HG03135 (cell line): ENCODE measurements around the gene CUBN.

ENCODE experiments used
- ATAC-seq: cut with Tn5 transposase; IDR thresholded peaks from one replicate; pipeline ENCODE4 v1.9.1; 2021; ENCODE audit warnings: mild to moderate bottlenecking, moderate library complexity; ENCODE audit not compliant: unreplicated experiment

Gene CUBN

DNA sequence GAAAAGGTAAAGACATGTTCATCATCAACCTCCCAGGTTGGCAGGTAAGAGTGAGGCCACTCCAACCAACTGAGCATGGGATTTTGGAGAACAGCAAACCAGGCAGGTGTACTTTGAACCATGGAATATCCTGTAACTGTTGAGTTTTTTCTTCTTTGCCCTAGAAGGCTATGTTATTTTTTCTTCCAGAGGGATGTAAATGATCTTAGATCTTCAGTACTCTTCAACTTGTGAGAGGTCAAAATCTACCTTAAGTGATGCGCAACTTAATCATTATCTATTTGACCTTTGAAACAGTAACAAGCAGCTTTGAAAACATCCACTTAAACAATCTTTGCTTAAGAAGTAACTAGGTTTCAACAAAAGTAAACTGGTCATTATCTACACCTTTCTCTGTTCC lies at the start of gene CUBN:
CUBN (minus strand) TSS at position 71 of the 400 bp plus-strand sequence; CDS start at position 25, 46 bp downstream.
- no peak for ATAC-seq

GRCh38 chr10:17179002-17179401 lies 49.4 kb upstream of the CUBN start:
- ATAC-seq: no peak

GRCh38 chr10:17178006-17178405 lies 48.4 kb upstream of the CUBN start:
- ATAC-seq: no peak

- ATAC-seq: no peak
Observed at GRCh38 chr10:17177014-17177413, 47.4 kb upstream of the CUBN start.

- ATAC-seq: no peak
Observed at GRCh38 chr10:17176091-17176490, 46.5 kb upstream of the CUBN start.

- ATAC-seq: no peak
Observed at GRCh38 chr10:17175551-17175950, 45.9 kb upstream of the CUBN start.

DNA sequence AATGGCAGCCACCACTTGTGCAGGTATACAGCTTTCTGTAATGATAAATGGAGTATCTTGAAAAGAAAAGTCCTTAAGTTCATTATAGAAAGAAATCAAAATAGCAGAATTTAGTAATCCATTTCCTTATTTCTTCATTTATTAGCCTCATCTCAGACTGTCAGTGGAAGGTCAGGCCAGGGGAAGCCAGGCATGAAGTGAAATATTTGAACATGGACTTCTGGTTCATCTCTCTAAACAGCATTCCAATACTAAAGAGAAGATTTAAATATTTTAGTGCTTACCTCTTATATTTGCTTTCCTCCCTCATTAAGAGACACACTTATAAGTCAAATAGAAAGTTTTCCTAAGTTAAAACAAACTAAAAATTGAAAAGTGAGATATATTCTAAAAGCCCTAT lies 45.0 kb upstream of the CUBN start:
- ATAC-seq: no peak

GRCh38 chr10:17171141-17171641 lies 41.6 kb upstream of the CUBN start:
- no peak for ATAC-seq

DNA sequence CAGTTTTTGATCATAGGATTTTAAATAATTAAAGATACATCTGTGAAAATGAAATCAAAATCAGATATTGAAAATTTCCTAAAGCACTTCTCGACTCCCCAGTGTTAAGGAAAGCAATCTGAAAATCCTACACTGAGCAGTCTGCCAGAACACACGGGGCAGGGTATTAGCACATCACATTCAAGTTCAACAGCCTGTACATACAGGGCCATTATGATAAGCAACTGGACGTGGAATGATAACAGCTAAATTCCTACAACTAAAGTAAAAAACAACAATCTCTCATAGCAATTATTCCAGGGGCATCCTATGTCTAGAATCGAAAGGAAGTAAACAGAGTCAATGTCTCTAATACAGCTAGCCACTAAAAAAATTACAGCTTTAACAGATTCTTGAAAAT lies 40.2 kb upstream of the CUBN start:
- ATAC-seq: no peak

GRCh38 chr10:17166699-17167098 lies 37.1 kb upstream of the CUBN start:
- no peak for ATAC-seq

- no peak for ATAC-seq
Observed at GRCh38 chr10:17162828-17163227, 33.2 kb upstream of the CUBN start.

DNA sequence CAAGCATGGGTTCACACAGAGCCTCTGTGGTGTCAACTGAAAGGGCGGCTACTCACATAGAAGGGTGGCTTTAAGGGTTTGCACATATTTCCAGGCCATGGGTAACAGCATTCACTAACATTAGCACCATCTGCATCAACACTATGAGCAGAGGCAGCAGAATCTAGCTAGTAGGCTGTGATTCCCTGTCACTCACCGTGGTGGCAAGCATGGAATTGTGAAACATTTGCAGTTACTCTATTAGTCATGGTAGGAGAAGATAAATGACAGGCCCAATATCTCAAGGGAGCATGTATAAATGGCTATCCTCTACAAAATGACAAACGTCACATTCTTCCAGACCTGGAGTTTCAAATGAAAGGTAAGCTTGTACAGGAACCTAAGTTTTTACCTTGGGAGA lies 32.2 kb upstream of the CUBN start:
- ATAC-seq: no peak

DNA sequence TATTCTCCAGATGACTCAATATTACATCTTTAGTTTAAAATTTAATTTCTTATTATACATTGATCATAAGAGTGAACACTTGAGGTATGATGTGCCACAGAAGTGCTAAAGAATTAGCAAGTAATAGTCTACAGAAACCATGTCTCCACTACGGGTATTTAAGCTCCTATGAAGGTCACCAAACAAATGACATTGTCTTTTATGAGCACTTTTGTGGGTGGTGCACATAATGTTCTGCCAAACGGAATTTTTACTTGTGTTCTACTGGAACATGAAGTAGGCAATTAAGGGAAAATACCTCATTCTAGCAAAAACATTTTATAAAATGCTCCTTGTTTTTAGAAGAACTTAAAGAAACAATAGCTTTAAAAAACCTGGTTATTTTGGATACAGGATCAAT lies 27.4 kb upstream of the CUBN start:
- no peak for ATAC-seq

- ATAC-seq: no peak
Observed at GRCh38 chr10:17155826-17156225, 26.2 kb upstream of the CUBN start.

DNA sequence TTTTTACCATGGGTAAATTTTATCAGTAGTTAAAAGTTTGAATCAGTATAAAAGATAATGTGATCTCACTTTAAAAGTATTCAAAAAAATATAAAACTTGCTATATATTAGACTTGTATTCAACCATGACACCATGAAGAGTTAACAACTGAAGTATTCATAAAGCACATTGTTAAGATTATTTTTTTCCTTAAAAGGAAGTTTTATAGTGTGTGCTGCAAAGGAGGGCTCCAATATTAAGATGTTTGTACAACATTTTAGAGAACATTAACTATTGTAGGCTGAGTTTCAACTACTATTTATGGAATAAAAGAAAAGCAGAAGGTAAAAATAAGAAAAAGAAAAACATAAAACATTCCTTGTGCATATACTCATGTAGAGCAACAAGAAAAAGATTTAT lies 24.5 kb upstream of the CUBN start:
- no peak for ATAC-seq

DNA sequence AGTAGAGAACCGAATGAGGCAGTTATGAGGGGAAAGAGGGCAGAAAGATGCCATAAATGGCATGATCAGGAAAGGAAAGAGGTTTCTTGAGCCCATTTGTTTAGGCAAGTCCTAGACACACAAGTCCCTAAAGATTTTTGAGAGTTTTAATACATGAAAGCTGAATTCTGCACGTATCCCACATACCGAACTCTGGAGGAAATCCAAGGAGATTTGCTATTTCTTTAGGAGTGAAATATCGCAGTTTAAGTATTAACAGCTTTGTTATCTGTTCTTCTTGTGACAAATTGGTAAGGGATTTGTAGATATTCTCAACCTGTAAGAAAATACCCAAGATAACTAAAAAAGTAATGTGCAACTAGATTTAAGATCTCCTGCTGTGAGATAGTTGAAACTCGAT lies 23.7 kb upstream of the CUBN start:
- ATAC-seq: no peak

- ATAC-seq: no peak
Observed at GRCh38 chr10:17151716-17152115, 22.1 kb upstream of the CUBN start.

GRCh38 chr10:17147884-17148489 lies 18.4 kb upstream of the CUBN start:
- ATAC-seq: no peak

DNA sequence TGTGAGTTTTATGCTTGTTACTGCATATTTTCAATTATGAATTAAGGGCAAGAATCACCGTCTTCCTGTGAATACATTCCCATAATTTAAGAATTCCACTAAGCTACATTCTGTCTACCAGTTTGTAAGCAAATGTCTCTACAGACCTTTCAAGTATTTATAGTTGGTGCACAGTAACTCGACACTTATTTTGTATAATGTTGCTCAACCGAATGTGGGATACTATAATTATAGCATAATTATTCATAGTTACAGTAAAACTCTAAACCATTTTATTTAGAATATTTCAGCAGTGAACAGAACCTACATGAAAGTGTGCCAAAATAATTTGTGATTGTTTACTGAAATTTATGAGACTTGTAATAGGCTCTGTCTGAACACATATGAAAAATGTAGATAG lies 17.3 kb upstream of the CUBN start:
- no peak for ATAC-seq

GRCh38 chr10:17145239-17145638 lies 15.6 kb upstream of the CUBN start:
- no peak for ATAC-seq

- ATAC-seq: peak; percentile 55
Observed at GRCh38 chr10:17144757-17145156, 15.1 kb upstream of the CUBN start.

- ATAC-seq: no peak
Observed at GRCh38 chr10:17144032-17144431, 14.4 kb upstream of the CUBN start.

DNA sequence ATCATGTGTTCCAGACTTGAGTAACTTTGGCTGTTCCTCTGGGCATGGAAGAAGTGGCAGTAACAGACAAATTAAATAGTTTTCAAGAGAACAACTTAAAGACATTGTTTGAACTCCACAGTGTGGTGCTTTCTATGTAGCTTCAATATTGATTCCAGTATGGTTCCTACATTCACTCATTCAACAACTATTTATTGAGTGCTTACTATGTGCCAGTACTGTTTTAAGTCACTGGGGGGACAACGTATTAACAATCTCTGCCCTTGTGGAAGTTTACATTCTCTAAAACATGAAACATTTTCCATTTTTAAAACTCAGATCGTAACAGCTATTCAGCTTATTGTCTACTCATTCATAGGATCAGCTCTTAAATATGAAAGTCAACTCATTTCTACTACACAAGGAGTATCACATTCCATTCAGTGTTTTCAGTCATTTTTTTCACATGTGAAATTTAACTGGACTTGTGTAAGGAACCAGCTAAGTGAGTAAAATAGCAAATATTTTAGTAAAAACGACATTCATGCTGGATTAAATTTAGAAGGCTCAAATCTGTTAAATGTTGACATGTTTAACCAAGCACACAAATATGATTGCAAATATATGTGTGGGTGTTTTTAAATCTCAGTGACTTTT lies 13.6 kb upstream of the CUBN start:
- no peak for ATAC-seq
